HEK293T (cell line): ENCODE data around the gene REX1BD.

Source experiments
- CTCF ChIA-PET: fragments of 350-600 bp; formaldehyde crosslinking; extraction: SDS; loops from one replicate; lab custom pipeline; 2021; ENCODE audit warnings: antibody characterized with exemption, inconsistent platforms; lab: Yijun Ruan, JAX
- POLR2A ChIA-PET: fragments of 350-600 bp; formaldehyde crosslinking; extraction: SDS; loops from one replicate; lab custom pipeline; 2020; ENCODE audit warnings: antibody characterized with exemption, inconsistent platforms; lab: Yijun Ruan, JAX
- DNase-seq: peaks from one replicate; pipeline ENCODE4 v3.0.0; 2012; ENCODE audit warnings: mixed read lengths; ENCODE audit errors: extremely low spot score
- ARNT ChIP-seq: fragments of 450-650 bp; IDR thresholded peaks from 2 replicates; pipeline ENCODE4 v1.6.1; 2017; ENCODE audit warnings: mild to moderate bottlenecking
- BHLHE40 ChIP-seq: fragments of 450-650 bp; IDR thresholded peaks from 2 replicates; pipeline ENCODE4 v1.6.1; 2016; ENCODE audit warnings: mild to moderate bottlenecking, moderate library complexity, borderline replicate concordance
- CTBP1 ChIP-seq: fragments of 450-650 bp; IDR thresholded peaks from 2 replicates; pipeline ENCODE4 v1.6.1; 2016; ENCODE audit warnings: borderline replicate concordance
- ELF4 ChIP-seq: fragments of 450-650 bp; IDR thresholded peaks from 2 replicates; pipeline ENCODE4 v1.6.1; 2017; ENCODE audit warnings: antibody characterized with exemption
- FOXA1 ChIP-seq: fragments of 450-650 bp; IDR thresholded peaks from 2 replicates; pipeline ENCODE4 v1.6.1; 2016; ENCODE audit warnings: mild to moderate bottlenecking
- FOXK2 ChIP-seq: fragments of 450-650 bp; IDR thresholded peaks from 2 replicates; pipeline ENCODE4 v1.6.1; 2016; ENCODE audit warnings: mild to moderate bottlenecking
- FOXM1 ChIP-seq: fragments of 450-650 bp; IDR thresholded peaks from 2 replicates; pipeline ENCODE4 v1.6.1; 2017; ENCODE audit warnings: mild to moderate bottlenecking, borderline replicate concordance
- HDGF ChIP-seq: fragments of 450-650 bp; IDR thresholded peaks from 2 replicates; pipeline ENCODE4 v1.6.1; 2017; ENCODE audit warnings: antibody characterized with exemption, borderline replicate concordance
- L3MBTL2 ChIP-seq: fragments of 450-650 bp; conservative IDR thresholded peaks from 2 replicates; pipeline ENCODE4 v1.6.1; 2016; ENCODE audit warnings: mild to moderate bottlenecking
- LEF1 ChIP-seq: fragments of 450-650 bp; IDR thresholded peaks from 2 replicates; pipeline ENCODE4 v1.6.1; 2017; ENCODE audit warnings: mild to moderate bottlenecking, borderline replicate concordance
- NFRKB ChIP-seq: fragments of 450-650 bp; IDR thresholded peaks from 2 replicates; pipeline ENCODE4 v1.6.1; 2016; ENCODE audit warnings: mild to moderate bottlenecking, moderate library complexity
- PKNOX1 ChIP-seq: fragments of 450-650 bp; IDR thresholded peaks from 2 replicates; pipeline ENCODE4 v1.6.1; 2016
- SP1 ChIP-seq: fragments of 450-650 bp; IDR thresholded peaks from 2 replicates; pipeline ENCODE4 v1.6.1; 2017
- SUZ12 ChIP-seq: fragments of 450-650 bp; IDR thresholded peaks from 2 replicates; pipeline ENCODE4 v1.6.1; 2016; ENCODE audit warnings: mild to moderate bottlenecking
- TARDBP ChIP-seq: fragments of 450-650 bp; IDR thresholded peaks from 2 replicates; pipeline ENCODE4 v1.6.1; 2016
- ZNF384 ChIP-seq: fragments of 450-650 bp; IDR thresholded peaks from 2 replicates; pipeline ENCODE4 v1.6.1; 2016

REX1BD gene

GRCh38 chr19:18634612-18635297 is 46.2 kb downstream of the REX1BD start:
- no peak for DNase-seq
- TF ChIP-seq BHLHE40, result no peak
- no peak for TF ChIP-seq ELF4
- TF ChIP-seq ZNF384, result no peak
- no peak for TF ChIP-seq HDGF
- no peak for TF ChIP-seq L3MBTL2
- no peak for TF ChIP-seq TARDBP
- TF ChIP-seq ARNT, result no peak
- TF ChIP-seq NFRKB, result no peak
- no peak for TF ChIP-seq PKNOX1
- TF ChIP-seq CTBP1, result no peak
- CTCF ChIA-PET, result no interaction called here
- POLR2A ChIA-PET, result no interaction called here

- CTCF ChIA-PET, result no interaction called here
- POLR2A ChIA-PET, result no interaction called here
- no peak for TF ChIP-seq BHLHE40
- TF ChIP-seq CTBP1, result no peak
- no peak for TF ChIP-seq TARDBP
- no peak for TF ChIP-seq ELF4
- no peak for TF ChIP-seq FOXK2
- TF ChIP-seq SUZ12, result no peak
- TF ChIP-seq ZNF384, result no peak
- no peak for TF ChIP-seq LEF1
- no peak for TF ChIP-seq ARNT
- no peak for TF ChIP-seq NFRKB
- TF ChIP-seq SP1, result no peak
- no peak for TF ChIP-seq PKNOX1
- no peak for TF ChIP-seq FOXA1
- TF ChIP-seq FOXM1, result no peak
- TF ChIP-seq L3MBTL2, result no peak
- TF ChIP-seq HDGF, result no peak
- no peak for DNase-seq
Measured at GRCh38 chr19:18635831-18636182, 47.2 kb downstream of the REX1BD start.

- CTCF ChIA-PET, result no interaction called here
- POLR2A ChIA-PET, result no interaction called here
- TF ChIP-seq PKNOX1 (no peak), ELF4 (no peak), ZNF384 (no peak), CTBP1 (no peak), FOXM1 (no peak), SP1 (peak; percentile 98), NFRKB (no peak)
- peak; percentile 98 for DNase-seq
Measured at GRCh38 chr19:18636183-18636968, 47.8 kb downstream of the REX1BD start.

GRCh38 chr19:18636969-18637629 is 48.5 kb downstream of the REX1BD start, which contains the start of gene KLHL26:
Gene KLHL26 (plus strand): TSS chr19:18637028. CDS start chr19:18637055, 27 bp downstream.
- no peak for DNase-seq
- POLR2A ChIA-PET, result no interaction called here

More at GRCh38 chr19:18636969-18637629, 48.5 kb downstream of the REX1BD start, which contains the start of gene KLHL26:
- TF ChIP-seq TARDBP (no peak), L3MBTL2 (no peak), FOXM1 (no peak), FOXK2 (no peak), CTBP1 (no peak), PKNOX1 (no peak), NFRKB (no peak), FOXA1 (no peak), SUZ12 (no peak), SP1 (no peak)
- CTCF ChIA-PET, result no interaction called here
